H9 (cell line): ENCODE results near the gene ARID3A. TPM values are rescaled to one million over a fixed set of nuclear protein-coding genes. Genes with fewer than 3 reads are reported as not detected.
"Not testable (repeated sequence)": the region's sequence is repeated elsewhere in the genome, so short reads cannot be mapped to it uniquely, and the experiment has no call there.

ENCODE experiments used
- DNase-seq: peaks from one replicate; pipeline ENCODE4 v3.0.0-alpha.2; 2017
- H2AFZ ChIP-seq: one replicate; pipeline ENCODE4 v1.6.1; 2013; ENCODE audit warnings: mild to moderate bottlenecking, low read length, control low read depth, moderate library complexity
- H2AK5ac ChIP-seq: 2 replicates; pipeline ENCODE4 v1.6.1; 2013; ENCODE audit warnings: low read length, control low read depth, mixed read lengths; ENCODE audit not compliant: insufficient read length
- H2BK120ac ChIP-seq: one replicate; pipeline ENCODE4 v1.6.1; 2013; ENCODE audit warnings: low read depth, mild to moderate bottlenecking, low read length, control low read depth, inconsistent platforms; ENCODE audit not compliant: poor library complexity, severe bottlenecking
- H2BK12ac ChIP-seq: 2 replicates; pipeline ENCODE4 v1.6.1; 2013; ENCODE audit warnings: low read length, control low read depth, mixed read lengths, low read depth; ENCODE audit not compliant: insufficient read length
- H2BK15ac ChIP-seq: 2 replicates; pipeline ENCODE4 v1.6.1; 2013; ENCODE audit warnings: low read depth, low read length, control low read depth
- H2BK20ac ChIP-seq: one replicate; pipeline ENCODE4 v1.6.1; 2013; ENCODE audit warnings: low read depth, mild to moderate bottlenecking, low read length, control low read depth, inconsistent platforms; ENCODE audit not compliant: poor library complexity, severe bottlenecking
- H2BK5ac ChIP-seq: 2 replicates; pipeline ENCODE4 v1.6.1; 2013; ENCODE audit warnings: low read length, control low read depth, mixed read lengths; ENCODE audit not compliant: insufficient read length
- H3K14ac ChIP-seq: 2 replicates; pipeline ENCODE4 v1.6.1; 2013; ENCODE audit warnings: low read length, control low read depth; ENCODE audit not compliant: insufficient read depth
- H3K18ac ChIP-seq: 2 replicates; pipeline ENCODE4 v1.6.1; 2013; ENCODE audit warnings: low read depth, mild to moderate bottlenecking, mixed read lengths, low read length, control low read depth; ENCODE audit not compliant: insufficient read length
- H3K23ac ChIP-seq: 2 replicates; pipeline ENCODE4 v1.6.1; 2013; ENCODE audit warnings: low read length, control low read depth, mixed read lengths, low read depth; ENCODE audit not compliant: insufficient read length
- H3K23me2 ChIP-seq: 2 replicates; pipeline ENCODE4 v1.6.1; 2013; ENCODE audit warnings: low read depth, mild to moderate bottlenecking, mixed read lengths, low read length, control low read depth; ENCODE audit not compliant: insufficient read length, poor library complexity, severe bottlenecking
- H3K27ac ChIP-seq: 2 replicates; pipeline ENCODE4 v1.5.1; 2013; ENCODE audit warnings: low read length, control low read depth, mixed read lengths, low read depth; ENCODE audit not compliant: insufficient read length
- H3K27me3 ChIP-seq: 2 replicates; pipeline ENCODE4 v1.6.1; 2013; ENCODE audit warnings: low read length, control low read depth, inconsistent platforms; ENCODE audit not compliant: insufficient read depth
- H3K4ac ChIP-seq: 2 replicates; pipeline ENCODE4 v1.6.1; 2013; ENCODE audit warnings: low read depth, mild to moderate bottlenecking, control low read depth, inconsistent platforms, low read length, moderate library complexity
- H3K4me1 ChIP-seq: 2 replicates; pipeline ENCODE4 v1.6.1; 2013; ENCODE audit warnings: low read length, control low read depth, inconsistent platforms; ENCODE audit not compliant: insufficient read depth
- H3K4me2 ChIP-seq: 2 replicates; pipeline ENCODE4 v1.6.1; 2013; ENCODE audit warnings: low read length, control low read depth, mixed read lengths; ENCODE audit not compliant: insufficient read length, insufficient read depth
- H3K56ac ChIP-seq: 2 replicates; pipeline ENCODE4 v1.6.1; 2013; ENCODE audit warnings: low read depth, mild to moderate bottlenecking, mixed read lengths, low read length, control low read depth; ENCODE audit not compliant: insufficient read length
- H3K79me1 ChIP-seq: 2 replicates; pipeline ENCODE4 v1.6.1; 2013; ENCODE audit warnings: low read depth, mild to moderate bottlenecking, moderate library complexity, low read length, control low read depth, inconsistent platforms; ENCODE audit not compliant: insufficient read depth, poor library complexity, severe bottlenecking
- H3K79me2 ChIP-seq: 2 replicates; pipeline ENCODE4 v1.6.1; 2013; ENCODE audit warnings: low read length, control low read depth, inconsistent platforms; ENCODE audit not compliant: insufficient read depth
- H3K9ac ChIP-seq: 2 replicates; pipeline ENCODE4 v1.6.1; 2013; ENCODE audit warnings: low read length, control low read depth, mixed read lengths; ENCODE audit not compliant: insufficient read length; ENCODE audit errors: extremely low read depth
- H3K9me3 ChIP-seq: one replicate; pipeline ENCODE4 v1.6.1; 2013; ENCODE audit warnings: low read depth, low read length, inconsistent platforms; ENCODE audit not compliant: control insufficient read depth
- H3T11ph ChIP-seq: one replicate; pipeline ENCODE4 v1.6.1; 2013; ENCODE audit warnings: mild to moderate bottlenecking, low read length, control low read depth, inconsistent platforms
- H4K20me1 ChIP-seq: one replicate; pipeline ENCODE4 v1.6.1; 2013; ENCODE audit not compliant: control insufficient read depth, insufficient read length, insufficient read depth
- H4K5ac ChIP-seq: 2 replicates; pipeline ENCODE4 v1.6.1; 2013; ENCODE audit warnings: low read depth, mild to moderate bottlenecking, mixed read lengths, low read length, control low read depth; ENCODE audit not compliant: insufficient read length
- H4K8ac ChIP-seq: replicated peaks from 2 replicates; pipeline ENCODE4 v1.6.1; 2013; ENCODE audit warnings: low read length, control low read depth, mixed read lengths, low read depth; ENCODE audit not compliant: insufficient read length
- H4K91ac ChIP-seq: 2 replicates; pipeline ENCODE4 v1.6.1; 2013; ENCODE audit warnings: low read depth, mild to moderate bottlenecking, moderate library complexity, mixed read lengths, low read length, control low read depth; ENCODE audit not compliant: insufficient read length
- H3K27ac Mint-ChIP-seq, 3 experiments: 2 replicates in 2 of 3; 3 replicates in 1 of 3; pipeline ENCODE4 v1.8.0; 2020 to 2021; ENCODE audit warnings: mixed read lengths in 3 of 3, mild to moderate bottlenecking in 1 of 3, moderate library complexity in 1 of 3
- H3K27me3 Mint-ChIP-seq: 2 replicates; pipeline ENCODE4 v1.8.0; 2021; ENCODE audit warnings: low read depth, mild to moderate bottlenecking, moderate library complexity, mixed read lengths
- H3K36me3 Mint-ChIP-seq, 3 experiments: 2 replicates in 2 of 3; 3 replicates in 1 of 3; pipeline ENCODE4 v1.8.0; 2020 to 2021; ENCODE audit warnings: low read depth in 3 of 3, mixed read lengths in 3 of 3; ENCODE audit not compliant: insufficient read depth in 1 of 3
- H3K4me1 Mint-ChIP-seq, 2 experiments: 2 replicates each; pipeline ENCODE4 v1.8.0; 2020; ENCODE audit warnings: mixed read lengths in 2 of 2
- H3K4me3 Mint-ChIP-seq, 2 experiments: 2 replicates in 1 of 2; 3 replicates in 1 of 2; pipeline ENCODE4 v1.8.0; 2020 to 2021; ENCODE audit warnings: mild to moderate bottlenecking in 2 of 2, mixed read lengths in 2 of 2, moderate library complexity in 1 of 2
- H3K9me3 Mint-ChIP-seq, 2 experiments: 2 replicates in 1 of 2; 3 replicates in 1 of 2; pipeline ENCODE4 v1.8.0; 2020; ENCODE audit warnings: mild to moderate bottlenecking in 2 of 2, mixed read lengths in 2 of 2, moderate library complexity in 1 of 2
- WGBS: extraction: QIAGEN DNeasy Blood & Tissue Kit; methylation state at CpG from one replicate; pipeline ENCODE4 v1.1.7; 2013; ENCODE audit warnings: missing lambda C conversion rate, low lambda C conversion rate, mixed read lengths; ENCODE audit not compliant: insufficient read length; ENCODE audit errors: extremely low coverage; 5-methylcytosine and 5-hydroxymethylcytosine counted together
- total RNA-seq: library from RNA; stranded (reverse); gene quantifications from 2 replicates; pipeline ENCODE4 v1.2.1, GENCODE V29; 2021

ARID3A gene
- total RNA-seq, 1 experiment from 2014 or later = 98.3 TPM

DNA sequence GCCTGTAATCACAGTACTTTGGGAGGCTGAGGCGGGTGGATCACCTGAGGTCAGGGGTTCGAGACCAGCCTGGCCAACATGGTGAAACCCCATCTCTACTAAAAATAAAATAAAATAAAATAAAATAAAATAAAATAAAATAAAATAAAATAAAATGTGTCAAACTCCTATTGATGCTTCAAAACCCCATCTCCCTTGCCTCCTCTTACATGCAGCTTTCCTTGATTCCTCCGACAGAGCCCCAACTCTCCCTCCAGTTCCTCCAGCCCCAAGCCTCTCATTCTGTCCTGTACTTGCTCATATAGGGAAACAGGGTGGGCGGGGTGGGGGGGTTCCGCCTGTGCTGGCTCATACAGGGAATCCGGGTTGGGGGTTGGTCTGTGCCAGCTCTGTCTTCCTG is 99.2 kb downstream of the ARID3A start:
- peak overlapping the region in 1 of 2 experiments; percentile 57; a peak in 2 of 5 replicates for H3K4me3 Mint-ChIP-seq
- not testable (repeated sequence) for H3K79me1 ChIP-seq, H3K36me3 Mint-ChIP-seq

More for the DNA sequence above, 99.2 kb downstream of the ARID3A start:
- H2BK15ac ChIP-seq, H3K14ac ChIP-seq, H2AK5ac ChIP-seq, H4K8ac ChIP-seq, H3K23ac ChIP-seq, H2AFZ ChIP-seq, H3K27ac ChIP-seq, H2BK5ac ChIP-seq, H3T11ph ChIP-seq, H2BK12ac ChIP-seq, H2BK120ac ChIP-seq, H3K27me3 ChIP-seq, H4K91ac ChIP-seq, H3K27me3 Mint-ChIP-seq, H3K9me3 Mint-ChIP-seq, H3K9me3 ChIP-seq, H3K9ac ChIP-seq, H3K56ac ChIP-seq, DNase-seq, H3K18ac ChIP-seq, H3K4me1 ChIP-seq, H2BK20ac ChIP-seq, H3K4ac ChIP-seq, H4K5ac ChIP-seq, H4K20me1 ChIP-seq, H3K4me2 ChIP-seq: not testable (repeated sequence)
- H3K27ac Mint-ChIP-seq = peak overlapping the region in 2 of 3 experiments; percentile 78 to 83; a peak in 3 of 7 replicates
- peaks cover 21% of the 10 kb centered on the region for H3K23me2 ChIP-seq
- H3K4me1 Mint-ChIP-seq = peaks cover 4 to 22% of the 10 kb centered on the region in 2 experiments; a peak in 3 of 4 replicates
- WGBS = no CpG with 5 or more reads among the region's 6 CpGs
- peaks cover 19% of the 10 kb centered on the region; the same call in 1 of the 2 replicates for H3K79me2 ChIP-seq

Other genes starting within 250 kb of the ARID3A start
- gene FSTL3, start 249.6 kb upstream of the ARID3A start, total RNA-seq = 6.8 and 9.1 TPM in 2 replicates
- 0.22 TPM in 1 of 2 replicates, not detected in the other for gene PRSS57, start 230.6 kb upstream of the ARID3A start, total RNA-seq
- 18.5 and 23.6 TPM in 2 replicates for gene PALM, start 217.1 kb upstream of the ARID3A start, total RNA-seq
- 0.44 and 0.83 TPM in 2 replicates for gene MISP, start 174.9 kb upstream of the ARID3A start, total RNA-seq
- 712 and 748 TPM in 2 replicates for gene PTBP1, start 128.6 kb upstream of the ARID3A start, total RNA-seq
- 57.9 and 61.2 TPM in 2 replicates for gene PLPPR3, start 104.1 kb upstream of the ARID3A start, total RNA-seq
- gene AZU1, start 98.2 kb upstream of the ARID3A start, total RNA-seq = 0.77 and 1.6 TPM in 2 replicates
- gene PRTN3, start 85.0 kb upstream of the ARID3A start, total RNA-seq = 0.31 TPM in 1 of 2 replicates, not detected in the other
- not detected in 2 replicates for gene ELANE, start 73.7 kb upstream of the ARID3A start, total RNA-seq
- 1.9 and 2.8 TPM in 2 replicates for gene CFD, start 66.4 kb upstream of the ARID3A start, total RNA-seq
- 83.1 and 84.1 TPM in 2 replicates for gene MED16, start 32.8 kb upstream of the ARID3A start, total RNA-seq
- not detected in 2 replicates for gene RNU6-9, start 32.6 kb upstream of the ARID3A start, total RNA-seq
- 66.2 and 66.4 TPM in 2 replicates for gene R3HDM4, start 12.8 kb upstream of the ARID3A start, total RNA-seq
- gene KISS1R, start 8.7 kb upstream of the ARID3A start, total RNA-seq = 3.3 and 5.9 TPM in 2 replicates
- gene WDR18, start 58.3 kb downstream of the ARID3A start, total RNA-seq = 94.7 and 101 TPM in 2 replicates
- 1.0 and 1.4 TPM in 2 replicates for gene GRIN3B, start 74.4 kb downstream of the ARID3A start, total RNA-seq
- 169 and 171 TPM in 2 replicates for gene TMEM259, start 95.1 kb downstream of the ARID3A start, total RNA-seq
- not detected in 2 replicates for gene RNU6-2, start 95.5 kb downstream of the ARID3A start, total RNA-seq
- 524 and 529 TPM in 2 replicates for gene CNN2, start 100.6 kb downstream of the ARID3A start, total RNA-seq
- 28.3 and 34.6 TPM in 2 replicates for gene ABCA7, start 114.1 kb downstream of the ARID3A start, total RNA-seq
- gene ARHGAP45, start 141.1 kb downstream of the ARID3A start, total RNA-seq = 35.0 and 39.8 TPM in 2 replicates
- gene POLR2E, start 169.3 kb downstream of the ARID3A start, total RNA-seq = 261 and 272 TPM in 2 replicates
- gene GPX4, start 178.0 kb downstream of the ARID3A start, total RNA-seq = 355 and 363 TPM in 2 replicates
- 41.3 and 46.3 TPM in 2 replicates for gene SBNO2, start 248.2 kb downstream of the ARID3A start, total RNA-seq